Measurements from ENCODE around the gene SPATA1. TPM values are rescaled to one million over a fixed set of nuclear protein-coding genes. Genes with fewer than 3 reads are reported as not detected.
"Not testable (repeated sequence)": the region's sequence is repeated elsewhere in the genome, so short reads cannot be mapped to it uniquely, and the experiment has no call there.

Gene SPATA1
- total RNA-seq, 1 donor from 2014 or later = 1.3 TPM

GRCh38 chr1:84583648-84584047, 77.5 kb downstream of the SPATA1 start:
- Mint-ChIP-seq H3K9me3 (ENCODE audit: unreplicated experiment) (peaks cover 3% of the 10 kb centered on the region), H3K27me3 (ENCODE audit: unreplicated experiment) (no peaks in the 10 kb centered on the region), H3K4me3 (ENCODE audit: unreplicated experiment) (peak overlapping the region; percentile 21), H3K36me3 (ENCODE audit: unreplicated experiment) (peaks cover 7% of the 10 kb centered on the region), H3K4me1 (ENCODE audit: low read depth, unreplicated experiment) (peaks cover 22% of the 10 kb centered on the region), H3K27ac (ENCODE audit: unreplicated experiment) (peak overlapping the region; percentile 87)
- no peak for DNase-seq
- no peak for TF ChIP-seq CTCF (IDR thresholded peaks at IDR 0.05; ENCODE audit: partially characterized antibody, unreplicated experiment)

- no peak for DNase-seq
- TF ChIP-seq CTCF (IDR thresholded peaks at IDR 0.05; ENCODE audit: partially characterized antibody, unreplicated experiment) = no peak
- Mint-ChIP-seq H3K4me3 (ENCODE audit: unreplicated experiment) (no peak overlapping the region), H3K27me3 (ENCODE audit: unreplicated experiment) (no peaks in the 10 kb centered on the region), H3K9me3 (ENCODE audit: unreplicated experiment) (peaks cover 3% of the 10 kb centered on the region), H3K27ac (ENCODE audit: unreplicated experiment) (peak overlapping the region; percentile 87), H3K36me3 (ENCODE audit: unreplicated experiment) (peaks cover 7% of the 10 kb centered on the region), H3K4me1 (ENCODE audit: low read depth, unreplicated experiment) (peaks cover 22% of the 10 kb centered on the region)
Observed at GRCh38 chr1:84584126-84584525, 77.9 kb downstream of the SPATA1 start.

- H3K9me3 Mint-ChIP-seq (ENCODE audit: unreplicated experiment) = peaks cover 3% of the 10 kb centered on the region
- peaks cover 20% of the 10 kb centered on the region for H3K4me1 Mint-ChIP-seq (ENCODE audit: low read depth, unreplicated experiment)
- no peak for DNase-seq
- H3K4me3 Mint-ChIP-seq (ENCODE audit: unreplicated experiment) = no peak overlapping the region
- H3K27ac Mint-ChIP-seq (ENCODE audit: unreplicated experiment) = no peak overlapping the region
- no peaks in the 10 kb centered on the region for H3K27me3 Mint-ChIP-seq (ENCODE audit: unreplicated experiment)
- TF ChIP-seq CTCF (IDR thresholded peaks at IDR 0.05; ENCODE audit: partially characterized antibody, unreplicated experiment) = no peak
- peaks cover 7% of the 10 kb centered on the region for H3K36me3 Mint-ChIP-seq (ENCODE audit: unreplicated experiment)
Observed at GRCh38 chr1:84585803-84586202, 79.6 kb downstream of the SPATA1 start.

GRCh38 chr1:84587099-84587498, 80.9 kb downstream of the SPATA1 start:
- H3K27me3 Mint-ChIP-seq (ENCODE audit: unreplicated experiment) = no peaks in the 10 kb centered on the region
- peaks cover 7% of the 10 kb centered on the region for H3K36me3 Mint-ChIP-seq (ENCODE audit: unreplicated experiment)
- no peak overlapping the region for H3K4me3 Mint-ChIP-seq (ENCODE audit: unreplicated experiment)
- H3K9me3 Mint-ChIP-seq (ENCODE audit: unreplicated experiment) = peaks cover 3% of the 10 kb centered on the region
- TF ChIP-seq CTCF (IDR thresholded peaks at IDR 0.05; ENCODE audit: partially characterized antibody, unreplicated experiment) = no peak
- no peak for DNase-seq
- no peak overlapping the region for H3K27ac Mint-ChIP-seq (ENCODE audit: unreplicated experiment)
- peaks cover 15% of the 10 kb centered on the region for H3K4me1 Mint-ChIP-seq (ENCODE audit: low read depth, unreplicated experiment)

- not testable (repeated sequence) for H3K9me3 Mint-ChIP-seq (ENCODE audit: unreplicated experiment); DNase-seq; H3K4me3 Mint-ChIP-seq (ENCODE audit: unreplicated experiment); H3K4me1 Mint-ChIP-seq (ENCODE audit: low read depth, unreplicated experiment); H3K36me3 Mint-ChIP-seq (ENCODE audit: unreplicated experiment); H3K27me3 Mint-ChIP-seq (ENCODE audit: unreplicated experiment); H3K27ac Mint-ChIP-seq (ENCODE audit: unreplicated experiment)
Observed at GRCh38 chr1:84594959-84595358, 88.8 kb downstream of the SPATA1 start.

GRCh38 chr1:84597011-84597410, 90.8 kb downstream of the SPATA1 start:
- DNase-seq = no peak

More at GRCh38 chr1:84597011-84597410, 90.8 kb downstream of the SPATA1 start:
- Mint-ChIP-seq H3K27me3 (ENCODE audit: unreplicated experiment) (no peaks in the 10 kb centered on the region), H3K9me3 (ENCODE audit: unreplicated experiment) (no peaks in the 10 kb centered on the region), H3K4me1 (ENCODE audit: low read depth, unreplicated experiment) (peaks cover 2% of the 10 kb centered on the region), H3K4me3 (ENCODE audit: unreplicated experiment) (no peak overlapping the region), H3K36me3 (ENCODE audit: unreplicated experiment) (peaks cover 2% of the 10 kb centered on the region), H3K27ac (ENCODE audit: unreplicated experiment) (no peak overlapping the region)
- no peak for TF ChIP-seq CTCF (IDR thresholded peaks at IDR 0.05; ENCODE audit: partially characterized antibody, unreplicated experiment)

All from glutamatergic neuron (in vitro differentiated cells).